Naive thymus-derived CD4-positive, alpha-beta T cell (primary cell): ENCODE measurements around the gene SORBS1. TPM values are rescaled to one million over a fixed set of nuclear protein-coding genes. Genes with fewer than 3 reads are reported as not detected.
A peak's percentile ranks its signal among the peaks of the same experiment; 100 is the strongest.

Source experiments
- ATAC-seq: fragments of 150-1000 bp; cut with Tn5 transposase; 2 replicates; pipeline ENCODE4 v1.10.0; 2021; ENCODE audit warnings: mild to moderate bottlenecking, moderate library complexity
- CTCF ChIA-PET: fragments of 350-600 bp; sonication (Branson Sonifier 250); formaldehyde crosslinking; loops from one replicate; lab custom pipeline; 2021; ENCODE audit warnings: antibody characterized with exemption; lab: Charles Lee
- POLR2A ChIA-PET: fragments of 350-600 bp; sonication (Branson Sonifier 250); formaldehyde crosslinking; loops from one replicate; lab custom pipeline; 2021; ENCODE audit warnings: antibody characterized with exemption, inconsistent platforms; lab: Charles Lee
- DNase-seq, 9 donors: peaks; one replicate each; pipeline versions ENCODE4 v3.0.0 to v3.0.0-alpha.2; 2020 to 2022; ENCODE audit warnings: mixed read lengths in 1 of 9
- H3K27ac ChIP-seq: one replicate; pipeline ENCODE4 v1.7.0; 2013; ENCODE audit warnings: mild to moderate bottlenecking, low read depth, low read length, moderate library complexity
- H3K27me3 ChIP-seq, 2 donors: one replicate each; pipeline ENCODE4 v1.7.0; 2013; ENCODE audit warnings: low read length in 2 of 2, mild to moderate bottlenecking in 2 of 2, moderate library complexity in 2 of 2; ENCODE audit not compliant: control insufficient read depth in 2 of 2, insufficient read depth in 2 of 2
- H3K36me3 ChIP-seq, 3 experiments: 1 replicate in 2 of 3; 2 replicates in 1 of 3; pipeline ENCODE4 v1.7.0; 2013; ENCODE audit warnings: low read length in 3 of 3, mild to moderate bottlenecking in 3 of 3, moderate library complexity in 1 of 3; ENCODE audit not compliant: insufficient read depth in 3 of 3, control insufficient read depth in 2 of 3
- H3K4me1 ChIP-seq, 2 donors: one replicate each; pipeline ENCODE4 v1.7.0; 2013; ENCODE audit warnings: low read length in 2 of 2, mild to moderate bottlenecking in 2 of 2, moderate library complexity in 1 of 2; ENCODE audit not compliant: control insufficient read depth in 2 of 2, insufficient read depth in 2 of 2
- H3K4me3 ChIP-seq: 2 replicates; pipeline ENCODE4 v1.7.0; 2013; ENCODE audit warnings: mild to moderate bottlenecking, low read length
- H3K9me3 ChIP-seq, 3 experiments: 1 replicate in 2 of 3; 2 replicates in 1 of 3; pipeline ENCODE4 v1.7.0; 2013; ENCODE audit warnings: low read length in 3 of 3; ENCODE audit not compliant: control insufficient read depth in 2 of 3
- H3K27ac Mint-ChIP-seq, 9 donors: one replicate each; pipeline ENCODE4 v1.8.0; 2020 to 2022; ENCODE audit warnings: mixed read lengths in 9 of 9, mild to moderate bottlenecking in 8 of 9, moderate library complexity in 5 of 9, inconsistent platforms in 2 of 9
- H3K27me3 Mint-ChIP-seq, 5 donors: one replicate each; pipeline ENCODE4 v1.8.0; 2021 to 2022; ENCODE audit warnings: mixed read lengths in 5 of 5, mild to moderate bottlenecking in 1 of 5
- H3K36me3 Mint-ChIP-seq, 5 donors: one replicate each; pipeline ENCODE4 v1.8.0; 2020 to 2022; ENCODE audit warnings: mixed read lengths in 5 of 5, mild to moderate bottlenecking in 3 of 5, inconsistent platforms in 1 of 5
- H3K4me1 Mint-ChIP-seq, 7 donors: one replicate each; pipeline ENCODE4 v1.8.0; 2020 to 2022; ENCODE audit warnings: mixed read lengths in 7 of 7, mild to moderate bottlenecking in 3 of 7, inconsistent platforms in 1 of 7
- H3K4me3 Mint-ChIP-seq, 10 donors: one replicate each; pipeline ENCODE4 v1.8.0; 2020 to 2022; ENCODE audit warnings: mild to moderate bottlenecking in 10 of 10, mixed read lengths in 10 of 10, moderate library complexity in 6 of 10, inconsistent platforms in 2 of 10
- H3K9me3 Mint-ChIP-seq, 11 donors: one replicate each; pipeline ENCODE4 v1.8.0; 2020 to 2022; ENCODE audit warnings: mixed read lengths in 11 of 11, mild to moderate bottlenecking in 4 of 11, inconsistent platforms in 1 of 11, moderate library complexity in 1 of 11
- intact Hi-C, 2 donors: fragments of 100-400 bp; cut with micrococcal nuclease; formaldehyde crosslinking; loops; one replicate each; pipeline ENCODE4 v1.15.1; 2023
- polyA plus RNA-seq, 2 donors: library from polyadenylated mRNA; unstranded; fragments of 300-500 nt; fragmentation: Illumina TruSeq; gene quantifications; one replicate each; pipeline ENCODE4 v1.2.3, GENCODE V29; 2021
- total RNA-seq, 6 experiments: library from RNA in 5 of 6; stranded (reverse) in 5 of 6; gene quantifications; 1 replicate in 5 of 6; 2 replicates in 1 of 6; pipeline ENCODE4 v1.2.3 and lab custom pipeline; 2021 to 2026

Gene SORBS1
- total and polyA plus RNA-seq, 7 experiments from 2014 or later: 0.58 to 1.9 (median 0.95) TPM

DNA sequence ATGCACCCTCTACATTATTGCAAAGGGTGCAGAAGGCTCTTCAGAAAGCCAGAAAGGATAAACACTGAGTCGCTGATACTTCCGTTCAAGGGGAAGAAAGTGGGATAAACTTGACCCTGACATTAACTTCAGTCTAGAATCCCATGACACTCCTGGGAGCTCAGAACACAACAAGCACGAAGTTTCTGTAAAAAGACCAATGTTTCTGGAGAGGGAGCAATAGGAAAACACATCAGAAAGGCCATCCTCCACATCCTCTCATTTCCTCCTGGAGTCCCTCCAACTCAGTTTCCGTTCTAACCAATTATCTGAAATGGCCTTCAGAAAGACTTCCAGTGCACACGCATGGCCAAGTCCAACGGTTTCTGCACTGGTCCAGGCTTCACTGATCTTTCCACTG is 113.5 kb downstream of the SORBS1 start:
- Mint-ChIP-seq H3K27me3 (peaks cover 0 to 27% (median 5%) of the 10 kb centered on the region in 5 donors), H3K4me3 (no peak overlapping the region), H3K27ac (no peak overlapping the region), H3K9me3 (no peaks in the 10 kb centered on the region), H3K36me3 (no peaks in the 10 kb centered on the region), H3K4me1 (peaks cover 0 to 2% (median 0%) of the 10 kb centered on the region in 7 donors)
- POLR2A ChIA-PET: no interaction called here
- ATAC-seq (no peak), DNase-seq (no peak)
- no peak overlapping the region for H3K4me3 ChIP-seq
- intact Hi-C loops: loop anchor here (2.0 to 5.0 kb wide), 3 partner anchors 17 to 315 kb away; no protein-coding TSS in a partner anchor
- no peaks in the 10 kb centered on the region for H3K4me1 ChIP-seq
- H3K9me3 ChIP-seq: no peaks in the 10 kb centered on the region
- H3K27me3 ChIP-seq: no peaks in the 10 kb centered on the region
- no peak overlapping the region for H3K27ac ChIP-seq
- H3K36me3 ChIP-seq: no peaks in the 10 kb centered on the region
- CTCF ChIA-PET: interaction anchor here (0.6 kb wide), 1 partner anchor 22 kb away, joined by 3 read pairs; no protein-coding TSS in a partner anchor

DNA sequence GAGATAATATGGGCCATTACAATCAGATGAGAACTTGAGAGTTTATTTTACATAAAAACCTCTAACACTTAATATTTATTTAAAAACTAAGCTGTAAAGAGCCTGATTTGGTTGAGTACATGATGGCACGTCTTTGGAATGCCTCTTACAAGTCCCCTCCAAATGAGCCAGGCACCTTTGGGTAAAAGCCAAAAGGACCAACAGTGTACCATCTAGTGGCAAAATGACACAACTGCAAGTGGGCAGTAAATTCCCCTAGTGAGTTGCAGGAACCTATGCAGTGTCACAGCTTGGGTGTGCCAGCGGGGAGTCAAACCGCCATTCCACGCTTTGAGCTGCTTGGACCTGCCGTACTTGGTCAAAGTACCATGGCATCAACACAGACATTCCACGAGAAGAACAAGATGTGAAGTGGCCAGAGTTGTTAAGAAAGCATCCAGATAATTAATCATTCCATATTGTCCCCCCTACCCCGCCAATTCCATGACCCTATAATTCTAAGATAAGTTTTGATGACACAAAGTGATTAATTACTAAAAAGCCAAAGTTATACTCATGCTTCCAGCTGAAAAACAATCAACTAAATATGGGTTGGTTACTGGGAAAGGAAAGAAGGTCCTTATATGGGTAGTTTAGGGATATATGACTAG is 115.2 kb downstream of the SORBS1 start:
- no peaks in the 10 kb centered on the region for H3K9me3 ChIP-seq
- no peak overlapping the region for H3K4me3 Mint-ChIP-seq
- H3K4me1 ChIP-seq: no peaks in the 10 kb centered on the region
- H3K36me3 Mint-ChIP-seq: no peaks in the 10 kb centered on the region
- no peaks in the 10 kb centered on the region for H3K9me3 Mint-ChIP-seq
- intact Hi-C loops: loop anchor here (1.0 to 5.0 kb wide), 4 partner anchors 15 to 314 kb away; no protein-coding TSS in a partner anchor
- ATAC-seq (peak; percentile 78), DNase-seq (peak in 5 of 9 donors; percentile 9 to 29 (median 12))
- H3K27ac Mint-ChIP-seq: no peak overlapping the region
- ChIA-PET POLR2A (no interaction called here), CTCF (interaction anchor here (1.3 kb wide), 1 partner anchor 16 kb away, joined by 3 read pairs; no protein-coding TSS in a partner anchor)
- peaks cover 0 to 38% (median 5%) of the 10 kb centered on the region in 5 donors for H3K27me3 Mint-ChIP-seq
- H3K4me1 Mint-ChIP-seq: peaks cover 0 to 6% (median 0%) of the 10 kb centered on the region in 7 donors
- no peaks in the 10 kb centered on the region for H3K27me3 ChIP-seq
- H3K4me3 ChIP-seq: no peak overlapping the region
- H3K36me3 ChIP-seq: no peaks in the 10 kb centered on the region
- H3K27ac ChIP-seq: no peak overlapping the region

- intact Hi-C loops: loop anchor here (5.0 kb wide), 2 partner anchors 157 to 313 kb away; no protein-coding TSS in a partner anchor
- H3K36me3 Mint-ChIP-seq: no peaks in the 10 kb centered on the region
These were observed 115.8 kb downstream of the SORBS1 start for GRCh38 chr10:95445223-95445836.

DNA sequence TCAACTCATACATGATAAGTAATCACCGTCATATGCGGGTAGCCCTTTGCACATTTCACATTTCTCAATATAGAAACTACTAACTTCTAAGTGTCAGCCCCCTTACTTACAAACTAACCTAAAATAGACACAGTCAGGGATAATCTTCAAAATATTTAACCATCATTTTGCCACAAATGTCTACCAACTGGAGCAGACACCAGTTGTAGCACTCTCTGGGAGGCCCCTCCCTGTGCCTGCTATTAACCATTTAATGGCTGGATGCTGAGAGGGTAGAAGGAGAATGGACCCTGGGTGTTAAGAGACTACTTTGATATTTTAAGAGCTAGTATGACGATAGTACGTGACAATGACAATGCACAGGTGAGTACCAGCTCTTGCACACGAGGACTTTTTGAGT is 116.4 kb downstream of the SORBS1 start:
- Histone ChIP-seq H3K9me3 (no peaks in the 10 kb centered on the region), H3K36me3 (no peaks in the 10 kb centered on the region), H3K4me1 (no peaks in the 10 kb centered on the region), H3K27ac (no peak overlapping the region), H3K4me3 (no peak overlapping the region), H3K27me3 (no peaks in the 10 kb centered on the region)
- H3K4me3 Mint-ChIP-seq: no peak overlapping the region
- intact Hi-C loops: loop anchor here (5.0 kb wide), 2 partner anchors 158 to 312 kb away; no protein-coding TSS in a partner anchor
- peaks cover 0 to 44% (median 5%) of the 10 kb centered on the region in 5 donors for H3K27me3 Mint-ChIP-seq
- DNase-seq: no peak
- POLR2A ChIA-PET: no interaction called here
- CTCF ChIA-PET: interaction anchor here (2.5 kb wide), 1 partner anchor 14 kb away, joined by 11 read pairs; no protein-coding TSS in a partner anchor
- peaks cover 0 to 7% (median 0%) of the 10 kb centered on the region in 7 donors for H3K4me1 Mint-ChIP-seq
- no peaks in the 10 kb centered on the region for H3K9me3 Mint-ChIP-seq
- H3K27ac Mint-ChIP-seq: no peak overlapping the region
- ATAC-seq: no peak
- no peaks in the 10 kb centered on the region for H3K36me3 Mint-ChIP-seq

More at GRCh38 chr10:95445223-95445836, 115.8 kb downstream of the SORBS1 start:
- no peak for ATAC-seq
- Mint-ChIP-seq H3K4me1 (peaks cover 0 to 7% (median 0%) of the 10 kb centered on the region in 7 donors), H3K27ac (no peak overlapping the region), H3K9me3 (no peaks in the 10 kb centered on the region), H3K4me3 (no peak overlapping the region), H3K27me3 (peaks cover 0 to 41% (median 5%) of the 10 kb centered on the region in 5 donors)
- DNase-seq: no peak
- CTCF ChIA-PET: interaction anchor here (1.3 kb wide), 1 partner anchor 15 kb away, joined by 3 read pairs; no protein-coding TSS in a partner anchor
- Histone ChIP-seq H3K4me1 (no peaks in the 10 kb centered on the region), H3K27me3 (no peaks in the 10 kb centered on the region), H3K9me3 (no peaks in the 10 kb centered on the region), H3K4me3 (no peak overlapping the region), H3K27ac (no peak overlapping the region), H3K36me3 (no peaks in the 10 kb centered on the region)
- POLR2A ChIA-PET: no interaction called here

DNA sequence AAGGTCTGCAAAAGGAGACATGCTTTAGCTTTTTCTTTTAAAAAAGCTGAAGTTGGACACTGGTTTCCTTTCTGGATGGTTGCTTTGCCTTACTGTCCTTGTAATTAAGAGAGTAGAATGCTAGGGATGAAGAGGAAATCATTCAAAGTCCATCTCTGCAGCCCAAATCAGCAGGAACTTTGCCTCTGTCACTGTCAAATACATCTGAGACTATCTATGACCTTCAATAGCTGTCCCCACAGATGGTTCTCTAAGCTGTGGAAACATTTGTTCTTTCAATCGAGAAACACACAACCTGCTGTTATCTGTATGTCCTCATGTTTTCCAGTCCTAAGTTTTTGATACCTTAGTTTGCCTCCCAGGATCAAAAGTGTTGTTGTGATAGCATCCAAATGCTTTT is 117.5 kb downstream of the SORBS1 start:
- Histone ChIP-seq H3K36me3 (no peaks in the 10 kb centered on the region), H3K9me3 (no peaks in the 10 kb centered on the region), H3K4me1 (no peaks in the 10 kb centered on the region), H3K4me3 (no peak overlapping the region), H3K27me3 (no peaks in the 10 kb centered on the region), H3K27ac (no peak overlapping the region)
- Mint-ChIP-seq H3K9me3 (no peaks in the 10 kb centered on the region), H3K27me3 (peaks cover 0 to 44% (median 5%) of the 10 kb centered on the region in 5 donors), H3K4me1 (peaks cover 0 to 7% (median 0%) of the 10 kb centered on the region in 7 donors), H3K27ac (no peak overlapping the region), H3K36me3 (no peaks in the 10 kb centered on the region), H3K4me3 (no peak overlapping the region)
- ChIA-PET CTCF (interaction anchor here (2.5 kb wide), 1 partner anchor 13 kb away, joined by 11 read pairs; no protein-coding TSS in a partner anchor), POLR2A (no interaction called here)
- DNase-seq (no peak), ATAC-seq (no peak)
- intact Hi-C loops: no loop called here

DNA sequence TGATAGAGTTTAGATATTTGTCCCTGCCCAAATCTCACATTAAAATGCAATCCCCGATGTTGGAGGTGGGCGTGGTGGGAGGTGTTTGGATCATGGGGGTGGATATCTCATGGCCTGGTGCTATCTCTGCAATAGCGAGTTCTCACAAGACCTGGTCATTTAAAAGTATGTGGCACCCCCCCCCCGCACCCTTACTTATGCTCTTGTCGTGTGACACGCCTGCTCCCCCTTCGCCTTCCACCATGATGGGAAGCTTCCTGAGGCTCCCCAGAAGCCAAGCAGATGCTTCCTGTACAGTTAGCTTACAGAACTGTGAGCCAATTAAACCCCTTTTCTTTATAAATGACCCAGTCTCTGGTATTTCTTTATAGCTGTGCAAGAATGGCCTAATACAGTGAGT is 118.8 kb downstream of the SORBS1 start:
- Histone ChIP-seq H3K4me3 (no peak overlapping the region), H3K27me3 (no peaks in the 10 kb centered on the region), H3K36me3 (no peaks in the 10 kb centered on the region), H3K9me3 (no peaks in the 10 kb centered on the region), H3K27ac (no peak overlapping the region), H3K4me1 (no peaks in the 10 kb centered on the region)
- Mint-ChIP-seq H3K4me3 (no peak overlapping the region), H3K9me3 (no peaks in the 10 kb centered on the region), H3K27ac (no peak overlapping the region), H3K27me3 (peaks cover 0 to 41% (median 5%) of the 10 kb centered on the region in 5 donors), H3K36me3 (no peaks in the 10 kb centered on the region), H3K4me1 (peaks cover 0 to 7% (median 0%) of the 10 kb centered on the region in 7 donors)
- CTCF ChIA-PET: interaction anchor here (0.6 to 2.5 kb wide), 2 partner anchors 11 to 17 kb away, joined by 7 to 11 read pairs; no protein-coding TSS in a partner anchor
- ATAC-seq: no peak
- intact Hi-C loops: no loop called here
- no peak for DNase-seq
- POLR2A ChIA-PET: no interaction called here
